SK-N-DZ (cell line): ENCODE data around the gene LANCL3.
"Not testable (repeated sequence)": the region's sequence is repeated elsewhere in the genome, so short reads cannot be mapped to it uniquely, and the experiment has no call there.

Experiments used
- DNase-seq: peaks from one replicate; pipeline ENCODE4 v3.0.0-alpha.2; 2015; ENCODE audit warnings: low spot score

The LANCL3 gene

DNA sequence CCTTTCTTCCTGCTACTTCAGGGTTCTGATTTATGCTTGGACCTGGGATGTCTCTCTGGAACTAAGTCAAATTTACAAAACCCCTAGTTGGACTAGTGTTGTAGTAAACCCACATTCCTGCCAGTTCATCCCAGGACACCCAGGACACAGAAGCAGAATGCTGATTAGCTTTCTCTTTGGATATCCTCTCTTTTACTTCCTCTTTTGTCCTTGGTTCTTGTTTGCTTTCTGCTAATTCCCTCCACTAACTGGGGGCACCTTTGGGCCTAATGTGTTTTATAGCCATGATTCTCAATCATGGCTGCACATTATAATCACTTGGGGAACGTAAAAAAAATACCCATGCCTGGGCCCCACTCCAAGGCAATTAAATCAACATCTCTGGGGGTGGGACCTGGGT lies 42.5 kb downstream of the LANCL3 start:
- DNase-seq: no peak

DNA sequence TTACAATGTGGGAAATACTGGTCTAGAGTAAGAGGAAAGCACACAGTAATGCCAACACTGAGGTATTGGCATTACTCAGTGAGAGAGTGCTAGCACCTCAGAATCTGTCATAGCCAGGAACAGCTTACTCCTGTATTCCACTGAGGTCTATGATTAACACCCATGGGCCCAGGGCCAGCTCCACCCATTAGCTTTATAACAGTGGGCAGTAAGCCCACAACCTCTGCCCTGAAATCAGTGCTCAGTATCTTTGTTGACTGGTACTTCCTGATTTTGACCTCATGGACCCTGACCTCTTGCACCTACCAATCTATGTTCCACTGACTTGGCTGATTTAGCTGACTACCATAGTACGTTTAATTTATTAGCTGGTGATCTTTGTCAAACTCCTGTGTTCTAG lies 56.1 kb downstream of the LANCL3 start:
- no peak for DNase-seq

DNA sequence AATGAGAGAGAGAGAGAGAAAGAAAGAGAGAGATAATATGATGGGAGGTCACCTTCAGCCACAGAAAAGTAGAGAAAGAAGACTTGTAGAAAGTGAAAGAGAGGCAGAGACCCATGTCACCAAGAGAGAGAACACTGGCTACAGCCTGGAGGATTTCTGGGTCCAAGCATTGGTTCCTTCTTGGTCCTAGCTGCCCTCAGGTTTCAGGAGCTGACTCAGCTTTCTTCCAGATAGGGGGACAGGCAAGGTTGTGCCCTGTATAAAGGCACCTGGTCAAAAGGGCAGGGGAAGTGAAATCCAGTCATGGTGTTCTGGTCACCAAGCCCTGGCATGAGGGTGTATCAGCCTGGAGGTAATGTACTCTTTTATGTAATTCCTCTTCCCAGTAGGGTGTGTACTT lies 66.6 kb downstream of the LANCL3 start:
- DNase-seq: no peak

DNA sequence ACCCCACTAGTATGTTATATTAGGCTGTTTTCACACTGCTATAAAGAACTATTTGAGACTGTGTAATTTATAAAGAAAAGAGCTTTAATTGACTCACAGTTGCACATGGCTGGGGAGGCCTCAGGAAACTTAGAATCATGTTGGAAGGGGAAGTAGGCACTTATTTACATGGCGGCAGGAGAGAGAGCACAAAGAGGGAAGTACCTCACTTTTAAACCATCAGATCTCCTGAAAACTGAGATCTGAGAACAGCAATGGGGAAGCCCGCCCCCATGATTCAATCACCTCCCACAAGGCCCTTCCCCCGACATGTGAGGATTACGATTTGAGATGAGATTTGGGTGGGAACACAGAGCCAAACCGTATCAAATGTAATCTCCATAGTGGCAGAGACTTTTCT lies 68.7 kb downstream of the LANCL3 start:
- DNase-seq: no peak

DNA sequence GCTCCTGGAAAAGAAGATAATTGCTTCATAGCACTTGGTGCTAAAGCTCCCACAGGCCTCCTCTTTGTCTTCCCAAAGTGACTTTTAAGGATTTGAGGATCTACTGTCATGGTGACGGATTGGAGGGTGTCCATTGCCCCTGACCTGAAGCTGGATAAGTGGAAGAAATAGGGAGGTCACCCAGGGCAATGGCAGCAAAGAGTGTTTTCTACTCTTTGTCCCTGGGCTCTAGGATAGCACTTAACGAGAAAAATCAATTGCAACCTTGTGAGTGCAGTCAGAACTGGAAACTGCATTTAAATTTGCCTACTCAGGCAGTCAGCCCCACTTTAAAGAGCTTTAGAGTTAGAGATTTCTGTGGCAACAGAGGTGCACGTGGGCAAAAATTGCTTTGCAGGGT lies 70.4 kb downstream of the LANCL3 start:
- DNase-seq: no peak

DNA sequence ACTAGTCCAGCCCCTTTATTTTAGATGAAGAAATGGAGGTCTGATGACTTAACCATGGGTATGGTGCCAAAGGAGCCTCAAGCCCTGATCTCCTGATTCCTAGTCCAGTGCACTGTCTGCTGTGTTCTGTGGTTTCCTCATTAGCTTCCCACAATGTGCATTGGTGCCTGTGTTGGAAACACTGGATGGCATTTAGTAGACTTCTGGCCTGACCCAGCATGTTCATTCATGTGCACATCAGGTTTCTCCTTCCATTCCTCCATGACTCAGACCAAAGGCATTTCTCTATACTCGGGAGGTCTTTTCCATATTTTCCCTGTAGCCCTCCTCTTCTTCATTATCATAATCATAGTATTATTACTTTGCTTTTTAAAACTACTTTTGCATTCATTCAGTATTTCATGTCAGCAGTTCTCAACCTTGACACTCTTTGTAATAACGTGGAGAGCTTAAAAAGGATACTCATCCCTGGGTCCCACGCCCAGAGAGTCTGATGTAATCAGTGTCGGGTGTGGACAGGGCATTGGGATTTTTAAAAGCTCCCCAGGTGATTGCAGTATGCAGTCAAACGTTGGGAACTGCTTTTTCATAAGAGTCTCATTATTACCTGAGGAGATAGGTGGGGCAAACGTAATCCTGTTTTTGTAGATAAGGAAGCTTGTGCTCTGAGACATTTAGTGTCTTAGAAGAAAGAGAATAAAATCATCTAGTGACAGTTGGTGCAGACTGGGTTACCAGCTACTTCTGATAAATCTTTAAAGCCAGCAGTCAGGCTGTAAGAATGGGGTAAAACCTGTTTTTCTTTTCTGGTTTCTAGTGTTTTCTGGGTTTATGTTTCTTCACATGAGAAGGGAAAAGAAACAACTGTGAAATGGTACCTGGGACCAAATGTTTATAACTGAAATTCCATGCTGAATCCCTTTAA lies 73.2 kb downstream of the LANCL3 start:
- DNase-seq: no peak

DNA sequence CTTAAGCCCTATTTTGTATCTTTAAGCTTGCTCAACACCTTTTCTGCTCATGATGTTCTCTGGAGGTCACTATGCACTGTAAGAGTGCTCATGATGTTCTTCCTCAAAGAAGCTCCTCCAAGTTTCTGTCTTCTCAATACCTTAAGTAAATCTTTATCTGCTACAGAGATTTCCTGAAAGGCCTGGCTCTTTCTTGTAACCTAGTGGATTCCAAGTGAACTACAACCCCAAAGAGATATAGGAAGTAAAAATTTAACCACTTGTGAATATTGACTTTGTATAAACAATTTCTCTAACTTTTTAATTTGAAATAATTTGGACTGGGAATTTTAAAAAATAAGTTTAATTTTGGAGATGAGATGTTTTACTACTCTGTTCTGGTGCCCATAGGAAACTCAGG lies 74.8 kb downstream of the LANCL3 start:
- no peak for DNase-seq

DNA sequence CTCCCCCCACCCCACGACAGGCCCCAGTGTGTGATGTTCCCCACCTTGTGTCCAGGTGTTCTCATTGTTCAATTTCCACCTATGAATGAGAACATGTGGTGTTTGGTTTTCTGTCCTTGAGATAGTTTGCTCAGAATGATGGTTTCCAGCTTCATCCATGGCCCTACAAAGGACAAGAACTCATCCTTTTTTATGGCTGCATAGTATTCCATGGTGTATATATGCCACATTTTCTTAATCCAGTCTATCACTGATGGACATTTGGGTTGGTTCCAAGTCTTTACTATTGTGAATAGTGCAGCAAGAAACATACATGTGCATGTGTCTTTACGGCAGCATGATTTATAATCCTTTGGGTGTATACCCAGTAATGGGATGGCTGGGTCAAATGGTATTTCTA lies 79.4 kb downstream of the LANCL3 start:
- DNase-seq: not testable (repeated sequence)

DNA sequence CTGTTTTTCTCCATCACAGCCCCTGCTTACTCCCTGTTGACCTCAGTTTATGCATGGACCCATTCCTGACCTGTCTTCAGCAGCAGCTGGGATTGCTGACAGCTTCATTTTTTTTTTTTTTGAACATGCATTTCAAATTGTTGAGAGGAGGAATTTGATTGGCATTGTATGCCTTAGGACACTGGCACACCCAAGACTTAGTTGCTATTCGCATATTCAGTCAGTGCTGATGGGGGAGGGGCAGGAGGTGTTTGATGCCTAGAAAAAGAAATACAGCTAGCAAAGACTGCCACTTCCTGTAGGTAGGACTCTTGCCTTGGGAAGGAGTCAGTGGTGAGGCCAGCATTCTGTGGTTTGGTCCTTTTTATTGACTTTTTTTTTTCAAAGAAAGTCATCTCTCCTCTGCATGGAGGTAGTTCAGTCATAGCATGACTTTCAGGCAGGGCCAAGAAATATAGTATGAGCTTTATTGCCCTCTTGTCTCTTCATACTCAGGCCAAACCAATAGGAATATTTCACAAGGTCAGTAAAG lies 80.5 kb downstream of the LANCL3 start:
- DNase-seq: no peak

DNA sequence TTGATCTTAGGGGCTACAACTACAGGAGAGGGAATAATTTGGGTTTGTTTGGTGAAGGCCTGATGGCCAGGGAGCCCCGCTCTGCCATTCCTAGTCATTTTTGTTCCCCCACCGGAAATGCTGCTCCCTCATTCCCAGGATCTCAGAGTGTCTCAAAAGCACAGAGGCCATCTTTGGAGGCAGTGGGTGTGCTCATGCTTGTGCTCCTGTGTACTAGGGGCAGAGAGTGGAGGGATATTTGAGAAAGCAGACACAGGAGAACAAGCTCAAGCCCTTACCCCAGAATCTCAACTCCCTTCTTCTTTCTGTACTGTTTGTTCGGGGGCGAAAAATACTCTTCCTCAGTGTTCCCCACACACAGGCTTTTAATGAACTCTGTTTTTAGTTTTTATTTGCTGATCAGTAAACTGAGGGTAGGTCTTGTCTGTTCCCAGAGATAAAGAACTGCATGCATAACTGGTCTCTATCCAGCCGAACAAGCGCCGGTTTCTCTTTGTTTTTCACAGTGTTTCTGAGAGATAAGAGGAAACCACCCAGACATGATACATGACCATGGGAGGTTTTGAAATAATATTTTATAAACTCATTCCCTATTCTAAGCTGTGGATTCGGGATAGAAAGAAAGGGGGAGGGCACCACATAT lies 81.2 kb downstream of the LANCL3 start:
- no peak for DNase-seq

DNA sequence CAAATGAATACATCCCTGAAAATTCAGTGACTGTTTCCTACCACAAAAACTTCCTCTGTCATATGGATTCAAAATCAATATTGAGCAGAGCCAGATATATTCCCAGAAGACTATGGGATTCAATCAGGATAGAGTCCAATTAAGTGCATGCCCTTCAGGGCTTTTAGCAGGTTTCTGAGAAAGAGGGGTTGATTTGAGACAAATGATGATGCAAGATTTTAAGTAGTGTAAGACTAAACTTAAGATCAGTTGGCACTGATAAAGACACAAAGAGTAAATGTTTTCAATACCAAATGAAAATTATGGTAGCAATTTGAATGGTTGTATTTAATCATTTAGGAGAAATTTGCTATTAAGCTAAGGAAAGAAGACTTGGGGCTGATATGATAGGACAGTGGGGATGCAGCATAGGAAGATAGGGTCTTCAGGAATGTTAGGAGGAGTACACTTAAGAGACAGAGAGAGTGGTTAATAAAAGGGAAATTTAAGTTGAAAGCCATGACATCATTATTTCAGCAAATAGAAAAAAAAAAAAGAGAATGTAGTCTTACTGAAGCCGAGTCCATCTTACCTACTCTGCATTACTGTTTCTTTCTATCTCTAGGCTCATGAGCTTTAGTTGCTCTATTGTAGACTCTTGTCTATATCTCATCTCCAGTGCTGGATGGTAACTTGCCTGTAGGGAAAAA lies 82.1 kb downstream of the LANCL3 start:
- DNase-seq: no peak

DNA sequence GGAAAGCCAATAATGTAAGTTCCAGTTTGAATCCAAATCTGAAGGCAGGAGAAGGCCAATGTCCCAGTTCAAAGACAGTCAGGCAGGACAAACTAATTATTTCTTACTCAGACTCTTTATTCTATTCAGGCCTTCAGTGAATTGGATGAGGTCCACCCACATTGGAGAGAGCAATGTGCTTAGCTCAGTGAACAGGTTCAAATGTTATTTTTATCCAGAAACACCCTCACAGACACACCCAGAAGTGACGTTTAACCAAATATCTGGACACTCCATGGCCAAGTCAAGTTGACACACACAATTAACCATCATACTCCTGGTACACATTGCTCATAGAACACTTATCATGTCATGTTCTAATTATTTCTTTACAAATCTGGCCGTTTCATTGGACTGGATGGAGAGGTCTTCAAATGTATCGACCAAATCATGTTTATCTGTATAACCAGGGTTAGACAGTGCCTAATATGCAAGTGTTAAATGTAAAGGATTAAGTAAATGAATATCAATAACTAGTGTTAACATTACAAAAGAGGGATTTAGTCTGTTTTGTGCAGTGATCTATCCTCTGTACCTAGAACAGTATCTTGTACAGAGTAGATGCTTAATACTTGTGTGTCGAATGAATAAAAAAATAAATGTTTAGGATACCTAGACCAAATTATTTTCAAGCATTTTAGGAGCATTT lies 87.0 kb downstream of the LANCL3 start:
- DNase-seq: no peak

DNA sequence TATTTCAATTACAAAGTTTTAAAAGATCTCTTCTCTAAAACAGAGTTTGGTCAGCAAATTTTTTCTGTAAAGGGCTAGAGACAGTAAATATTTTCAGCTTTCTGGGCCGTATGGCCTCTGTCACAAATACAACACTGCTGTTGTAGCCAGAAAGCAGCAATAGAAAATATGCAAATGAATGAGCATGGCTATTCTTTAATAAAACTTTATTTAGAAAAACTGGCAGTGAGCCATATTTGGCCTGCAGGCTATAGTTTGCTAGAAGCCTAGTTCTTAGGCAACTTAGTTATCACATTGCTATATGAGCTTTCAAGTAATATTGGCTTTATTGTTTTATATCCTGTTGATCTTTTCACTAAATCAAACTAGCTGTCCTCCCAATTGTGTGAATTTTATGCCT lies 87.6 kb downstream of the LANCL3 start:
- DNase-seq: no peak

DNA sequence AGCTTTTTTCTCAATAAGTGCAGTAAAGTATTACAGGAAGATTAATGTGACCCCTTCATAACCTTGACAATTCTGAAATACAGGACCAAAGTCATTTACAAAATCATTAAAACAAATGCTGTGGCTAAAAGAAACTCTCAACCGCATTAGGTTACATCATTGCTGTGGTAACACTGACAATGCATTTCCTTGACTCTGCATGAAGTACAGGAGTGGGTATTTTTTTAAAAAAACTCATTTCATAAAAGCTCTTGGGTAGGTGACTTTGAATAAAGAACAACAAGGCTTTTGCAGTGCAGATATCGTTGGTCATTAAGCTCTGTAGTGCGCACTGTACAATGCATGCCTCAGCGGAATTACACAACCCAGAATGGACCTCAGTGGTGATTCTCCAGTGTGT lies 90.7 kb downstream of the LANCL3 start:
- no peak for DNase-seq

DNA sequence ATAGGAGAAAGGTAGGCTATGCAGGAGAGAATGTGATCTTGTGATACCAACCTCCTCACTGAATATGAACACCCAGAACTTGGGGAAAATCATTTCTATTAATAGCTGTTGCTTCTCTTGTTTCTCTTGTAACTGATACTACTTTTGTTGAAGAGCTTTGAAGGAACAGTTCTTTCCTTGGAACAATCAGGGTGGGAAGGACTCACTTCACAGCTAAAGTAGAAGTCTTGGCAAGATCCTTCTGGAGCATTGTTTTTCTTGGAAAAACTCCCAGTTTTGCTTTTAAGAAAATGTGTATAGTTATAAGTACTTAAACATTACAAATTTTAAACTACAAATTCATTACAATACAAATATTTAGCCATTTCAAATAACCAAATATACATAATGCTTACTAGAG lies 95.1 kb downstream of the LANCL3 start:
- DNase-seq: no peak

DNA sequence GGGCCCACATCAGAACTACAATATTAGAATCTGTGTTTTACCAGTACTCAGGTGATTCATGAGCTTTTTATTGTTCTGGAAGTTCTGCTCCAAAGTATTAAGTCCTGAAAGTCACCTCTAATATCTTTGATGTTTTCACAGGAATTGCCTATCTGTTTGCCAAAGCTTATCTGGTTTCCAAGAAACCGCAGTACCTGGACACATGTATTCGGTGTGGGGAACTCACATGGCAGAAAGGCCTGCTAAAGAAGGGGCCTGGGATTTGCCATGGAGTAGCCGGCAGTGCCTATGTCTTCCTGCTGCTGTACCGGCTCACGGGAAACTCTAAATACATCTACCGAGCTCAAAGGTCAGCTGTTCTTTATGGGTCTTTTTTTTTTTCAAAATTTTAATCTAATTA lies 95.7 kb downstream of the LANCL3 start:
- no peak for DNase-seq

DNA sequence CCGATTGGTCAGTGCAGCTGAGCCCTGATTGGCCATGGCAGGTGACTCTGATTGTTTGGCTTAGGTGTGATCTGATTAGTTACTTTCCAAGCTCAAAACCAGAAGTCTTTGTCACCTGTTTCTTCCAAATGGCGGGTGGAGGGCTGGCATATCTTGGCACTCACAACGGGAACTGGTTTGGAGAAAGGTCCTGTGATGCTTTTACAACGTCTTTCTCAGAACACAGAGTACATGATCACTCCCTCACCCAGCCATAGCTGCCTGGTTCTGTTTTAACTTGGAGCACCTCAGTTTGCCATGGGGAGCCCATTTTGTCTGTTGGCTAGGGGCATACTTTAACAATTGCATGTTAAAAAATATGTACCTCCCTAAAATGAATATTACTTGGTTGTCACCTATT lies 101.1 kb downstream of the LANCL3 start:
- no peak for DNase-seq

DNA sequence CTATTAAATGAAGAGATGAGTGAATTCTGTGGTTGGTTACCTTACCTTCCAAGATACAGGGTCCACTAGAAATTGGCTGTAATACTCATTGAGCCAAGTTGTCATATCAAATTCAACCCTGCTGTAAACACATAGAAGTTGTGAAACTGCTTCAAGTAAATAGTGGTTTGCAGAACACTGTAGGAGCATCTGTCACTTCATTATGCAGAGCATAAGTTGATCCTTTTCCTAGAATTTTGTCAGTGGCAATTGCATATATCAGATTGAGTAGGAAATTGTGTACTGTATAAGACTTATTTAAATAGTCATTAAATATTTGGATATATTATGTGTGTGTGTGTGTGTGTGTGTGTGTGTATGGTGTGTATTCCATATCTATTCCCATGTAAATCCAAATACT lies 105.3 kb downstream of the LANCL3 start:
- no peak for DNase-seq

DNA sequence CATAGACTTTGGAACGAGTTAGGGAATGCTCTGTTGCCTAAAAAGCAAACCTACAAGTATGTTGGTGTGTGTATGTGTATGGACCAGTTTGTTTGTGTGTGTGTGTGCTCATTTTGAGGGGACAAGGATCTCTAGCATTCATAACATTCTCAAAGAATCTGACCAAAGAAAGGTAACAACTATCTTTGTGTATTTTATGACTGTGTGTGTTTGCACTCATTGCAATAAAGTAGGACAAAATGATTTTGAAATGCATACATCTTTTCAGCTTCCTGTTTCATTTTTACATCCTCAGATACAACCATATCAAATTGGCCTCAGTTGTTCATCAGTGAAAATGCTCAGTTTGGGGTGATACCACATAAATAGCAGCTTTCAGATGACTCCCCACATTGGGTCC lies 105.8 kb downstream of the LANCL3 start:
- DNase-seq: no peak

DNA sequence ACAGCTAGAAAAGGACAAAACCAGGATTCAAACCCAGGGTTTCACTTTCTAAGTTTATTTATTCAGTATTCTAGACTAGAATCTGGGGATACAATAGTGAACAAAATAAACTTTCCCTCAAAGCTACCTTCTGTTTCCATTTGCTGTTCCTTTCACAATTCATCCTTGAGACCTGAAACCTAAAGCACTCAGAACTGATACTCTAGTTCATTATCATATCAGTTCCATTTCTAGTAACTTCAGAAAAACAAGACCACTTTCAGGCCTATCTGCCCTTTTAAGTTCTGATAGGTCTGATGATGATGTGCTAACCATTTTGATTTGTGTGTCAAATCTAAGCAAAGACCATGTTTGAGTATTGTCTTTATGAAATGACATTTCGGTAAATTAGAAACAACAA lies 106.3 kb downstream of the LANCL3 start:
- no peak for DNase-seq

DNA sequence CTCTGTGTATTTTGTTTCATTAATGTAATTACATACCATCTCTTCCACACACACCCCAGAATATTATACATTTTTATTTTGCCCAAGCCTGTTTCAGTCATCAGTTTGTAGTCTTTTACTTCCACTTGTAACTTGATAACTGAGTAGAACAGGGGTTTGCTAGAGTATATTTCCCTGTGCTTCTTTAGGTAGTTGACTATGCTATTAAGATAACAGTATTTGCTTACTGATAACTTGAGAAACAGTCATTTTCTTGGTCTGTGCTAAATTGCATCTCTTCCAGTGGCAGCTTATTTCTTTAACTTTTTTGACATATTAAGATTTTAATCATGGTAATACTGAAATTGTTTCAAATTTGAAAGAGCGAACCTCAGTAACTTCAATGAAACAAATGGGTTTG lies 107.1 kb downstream of the LANCL3 start:
- DNase-seq: no peak

DNA sequence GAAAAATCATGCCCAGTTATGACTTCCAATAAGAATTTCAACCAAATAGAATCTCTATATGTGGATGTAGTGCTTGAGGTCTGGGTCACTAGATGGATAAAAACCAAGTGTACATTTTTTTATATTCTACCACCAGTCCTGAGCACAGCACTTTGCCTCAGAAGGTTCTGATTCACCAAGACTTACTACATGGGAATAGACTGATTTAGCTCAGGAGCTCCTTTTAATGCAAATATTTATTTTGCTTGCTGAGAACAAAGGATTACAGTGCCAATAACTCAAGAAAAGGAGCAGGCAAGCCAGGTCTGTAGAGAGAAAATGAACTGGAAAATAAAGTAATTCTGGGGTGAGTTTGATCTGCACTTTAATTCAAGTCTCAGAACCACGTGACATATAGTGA lies 107.8 kb downstream of the LANCL3 start:
- no peak for DNase-seq
